K562 (cell line): Measurements from ENCODE around the gene SOST. TPM values are rescaled to one million over a fixed set of nuclear protein-coding genes. Genes with fewer than 3 reads are reported as not detected.
A peak's percentile ranks its signal among the peaks of the same experiment; 100 is the strongest.

Experiments used
- CC2D1A ChIP-seq: fragments of 450-650 bp; IDR thresholded peaks from 2 replicates; pipeline ENCODE4 v1.6.1; 2017; ENCODE audit warnings: mild to moderate bottlenecking
- L3MBTL2 ChIP-seq: fragments of 450-650 bp; IDR thresholded peaks from 2 replicates; pipeline ENCODE4 v1.6.1; 2016; ENCODE audit warnings: mild to moderate bottlenecking, moderate library complexity
- MYBL2 ChIP-seq, 2 experiments: fragments of 450-650 bp in 1 of 2; sonication (generic) in 1 of 2; formaldehyde crosslinking in 1 of 2; IDR thresholded peaks; 2 replicates each; pipeline versions ENCODE4 v1.6.1 to v1.8.1; 2017 to 2022; ENCODE audit warnings: borderline replicate concordance in 1 of 2, inconsistent platforms in 1 of 2, low read depth in 1 of 2, mild to moderate bottlenecking in 1 of 2, missing genetic modification reagents in 1 of 2, moderate library complexity in 1 of 2
- NRF1 ChIP-seq, 2 experiments: fragments of 450-650 bp; IDR thresholded peaks in 1 of 2; conservative IDR thresholded peaks in 1 of 2; 2 replicates each; pipeline ENCODE4 v1.6.1; 2014; ENCODE audit warnings: mild to moderate bottlenecking in 2 of 2
- TOE1 ChIP-seq, 2 experiments: fragments of 450-650 bp in 1 of 2; sonication (generic) in 1 of 2; formaldehyde crosslinking in 1 of 2; IDR thresholded peaks; 2 replicates each; pipeline versions ENCODE4 v1.7.1 to v1.8.0; 2016 to 2022; ENCODE audit warnings: borderline replicate concordance in 2 of 2, mild to moderate bottlenecking in 2 of 2, antibody characterized with exemption in 1 of 2, inconsistent platforms in 1 of 2, low read depth in 1 of 2, missing genetic modification reagents in 1 of 2, moderate library complexity in 1 of 2
- YY1 ChIP-seq, 3 experiments: IDR thresholded peaks; 2 replicates each; pipeline ENCODE4 v1.6.1; 2011; ENCODE audit warnings: low read length in 2 of 3, mild to moderate bottlenecking in 2 of 3, moderate library complexity in 2 of 3, borderline replicate concordance in 1 of 3, control low read depth in 1 of 3, low read depth in 1 of 3; ENCODE audit not compliant: insufficient read depth in 3 of 3, insufficient replicate concordance in 2 of 3, control insufficient read depth in 1 of 3, insufficient read length in 1 of 3; ENCODE audit errors: extremely low read depth in 1 of 3
- ZNF23 ChIP-seq: fragments of 250-450 bp; sonication (Bioruptor Pico); IDR thresholded peaks from 2 replicates; pipeline ENCODE4 v1.4.0; 2020; ENCODE audit warnings: mild to moderate bottlenecking
- ZNF347 ChIP-seq: fragments of 450-650 bp; formaldehyde crosslinking; IDR thresholded peaks from 2 replicates; pipeline ENCODE4 v1.4.0; 2020; ENCODE audit warnings: low read depth, mild to moderate bottlenecking, moderate library complexity
- ZNF717 ChIP-seq: fragments of 250-450 bp; sonication (Bioruptor Pico); IDR thresholded peaks from 2 replicates; pipeline ENCODE4 v1.5.0; 2021
- polyA plus RNA-seq, 8 experiments: library from polyadenylated mRNA; depleted of rRNA in 4 of 8; stranded (reverse) in 5 of 8; unstranded in 3 of 8; fragments of >200 nt; fragmentation: Nextera tagmentation in 2 of 8; fragmentation: Illumina TruSeq in 1 of 8; extraction: Ambion mirVana in 2 of 8; extraction: Trizol in 1 of 8; gene quantifications; 2 replicates each; pipeline versions ENCODE4 v1.2.1 to v1.2.3, GENCODE V29; 2011 to 2014; ENCODE audit warnings: inconsistent platforms in 1 of 8, missing spikeins in 1 of 8
- total RNA-seq, 7 experiments: library from RNA; depleted of rRNA in 6 of 7; stranded (reverse); fragments of >200 nt in 6 of 7; fragmentation: Illumina TruSeq in 2 of 7; extraction: Trizol in 2 of 7; gene quantifications; 2 replicates each; pipeline versions ENCODE4 v1.2.1 to v1.2.3, GENCODE V29; 2011 to 2021; ENCODE audit warnings: low replicate concordance in 1 of 7
- TF ChIP-seq, protein P1 (sequence below), 2 experiments: fragments of 150-350 bp in 1 of 2; IDR thresholded peaks; 2 replicates each; pipeline ENCODE4 v1.6.1; 2012 to 2016; ENCODE audit warnings: low read depth in 2 of 2, low read length in 2 of 2, mild to moderate bottlenecking in 1 of 2, moderate library complexity in 1 of 2
- TF ChIP-seq, protein P2 (sequence below), 2 experiments: fragments of 450-650 bp; formaldehyde crosslinking in 1 of 2; IDR thresholded peaks; 2 replicates each; pipeline versions ENCODE4 v1.4.0 to v1.6.1; 2014 to 2020; ENCODE audit warnings: mild to moderate bottlenecking in 2 of 2, borderline replicate concordance in 1 of 2, low read depth in 1 of 2
- TF ChIP-seq, protein P3 (sequence below): IDR thresholded peaks from 2 replicates; pipeline ENCODE4 v1.6.1; 2012; ENCODE audit warnings: low read depth, low read length, improper control_type of control experiment, borderline replicate concordance

Gene SOST
- total and polyA plus RNA-seq, 9 of the 15 experiments (the other 6 are each of a cell fraction or from before 2014, with no cell fraction given): not detected

DNA sequence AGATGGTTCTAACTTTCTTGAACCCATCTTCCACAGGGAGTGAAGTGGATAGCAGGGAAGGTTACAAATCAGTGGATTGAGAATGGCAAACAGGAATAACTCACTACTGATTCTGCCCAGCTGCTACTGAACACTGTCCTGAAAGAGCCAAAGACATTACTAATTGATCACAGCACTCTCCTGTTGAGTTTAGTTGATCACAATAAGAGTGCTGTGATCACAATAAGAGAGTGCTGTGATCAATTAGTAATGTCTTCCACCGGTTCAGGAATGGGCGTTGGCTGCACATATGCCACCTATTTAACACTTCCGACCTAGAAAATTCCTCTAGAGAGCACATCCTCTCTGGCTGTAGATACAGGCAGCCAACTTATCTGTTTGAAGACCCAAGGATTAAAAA is 33.0 kb upstream of the SOST start (continued):
- TF ChIP-seq ZNF347 (CRISPR knock-in tag) (no peak), CC2D1A (no peak), YY1 (IDR thresholded peaks at IDR 0.05; ENCODE audit: borderline replicate concordance in 1 of 3, control insufficient read depth in 1 of 3, extremely low read depth in 1 of 3, insufficient read depth in 3 of 3, insufficient read length in 1 of 3, insufficient replicate concordance in 2 of 3, low read depth in 1 of 3, low read length in 2 of 3) (no peak), ZNF23 (CRISPR knock-in tag) (no peak), MYBL2 (IDR thresholded peaks at IDR 0.05; ENCODE audit: low read depth) (no peak), MYBL2 (CRISPR knock-in tag; IDR thresholded peaks at IDR 0.05; ENCODE audit: borderline replicate concordance) (no peak), ZNF717 (CRISPR knock-in tag) (no peak), NRF1 (conservative IDR thresholded peaks at IDR 0.05 in 1 of 2, IDR thresholded peaks at IDR 0.05 in 1 of 2) (0 out of 4 replicates have a peak, but pooled peaks have one; percentile 9 to 31), L3MBTL2 (peak; percentile 84), TOE1 (IDR thresholded peaks at IDR 0.05; ENCODE audit: borderline replicate concordance) (peak; percentile 84; the same call in 1 of the 2 replicates), TOE1 (CRISPR knock-in tag; IDR thresholded peaks at IDR 0.05; ENCODE audit: borderline replicate concordance, low read depth) (no peak)
- TF ChIP-seq, protein P1, sequence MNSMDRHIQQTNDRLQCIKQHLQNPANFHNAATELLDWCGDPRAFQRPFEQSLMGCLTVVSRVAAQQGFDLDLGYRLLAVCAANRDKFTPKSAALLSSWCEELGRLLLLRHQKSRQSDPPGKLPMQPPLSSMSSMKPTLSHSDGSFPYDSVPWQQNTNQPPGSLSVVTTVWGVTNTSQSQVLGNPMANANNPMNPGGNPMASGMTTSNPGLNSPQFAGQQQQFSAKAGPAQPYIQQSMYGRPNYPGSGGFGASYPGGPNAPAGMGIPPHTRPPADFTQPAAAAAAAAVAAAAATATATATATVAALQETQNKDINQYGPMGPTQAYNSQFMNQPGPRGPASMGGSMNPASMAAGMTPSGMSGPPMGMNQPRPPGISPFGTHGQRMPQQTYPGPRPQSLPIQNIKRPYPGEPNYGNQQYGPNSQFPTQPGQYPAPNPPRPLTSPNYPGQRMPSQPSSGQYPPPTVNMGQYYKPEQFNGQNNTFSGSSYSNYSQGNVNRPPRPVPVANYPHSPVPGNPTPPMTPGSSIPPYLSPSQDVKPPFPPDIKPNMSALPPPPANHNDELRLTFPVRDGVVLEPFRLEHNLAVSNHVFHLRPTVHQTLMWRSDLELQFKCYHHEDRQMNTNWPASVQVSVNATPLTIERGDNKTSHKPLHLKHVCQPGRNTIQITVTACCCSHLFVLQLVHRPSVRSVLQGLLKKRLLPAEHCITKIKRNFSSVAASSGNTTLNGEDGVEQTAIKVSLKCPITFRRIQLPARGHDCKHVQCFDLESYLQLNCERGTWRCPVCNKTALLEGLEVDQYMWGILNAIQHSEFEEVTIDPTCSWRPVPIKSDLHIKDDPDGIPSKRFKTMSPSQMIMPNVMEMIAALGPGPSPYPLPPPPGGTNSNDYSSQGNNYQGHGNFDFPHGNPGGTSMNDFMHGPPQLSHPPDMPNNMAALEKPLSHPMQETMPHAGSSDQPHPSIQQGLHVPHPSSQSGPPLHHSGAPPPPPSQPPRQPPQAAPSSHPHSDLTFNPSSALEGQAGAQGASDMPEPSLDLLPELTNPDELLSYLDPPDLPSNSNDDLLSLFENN (IDR thresholded peaks at IDR 0.05; ENCODE audit: low read depth in 2 of 2, low read length in 2 of 2): peak in 1 of 2 experiments; percentile 94; a peak in 2 of 4 replicates
- TF ChIP-seq, protein P2, sequence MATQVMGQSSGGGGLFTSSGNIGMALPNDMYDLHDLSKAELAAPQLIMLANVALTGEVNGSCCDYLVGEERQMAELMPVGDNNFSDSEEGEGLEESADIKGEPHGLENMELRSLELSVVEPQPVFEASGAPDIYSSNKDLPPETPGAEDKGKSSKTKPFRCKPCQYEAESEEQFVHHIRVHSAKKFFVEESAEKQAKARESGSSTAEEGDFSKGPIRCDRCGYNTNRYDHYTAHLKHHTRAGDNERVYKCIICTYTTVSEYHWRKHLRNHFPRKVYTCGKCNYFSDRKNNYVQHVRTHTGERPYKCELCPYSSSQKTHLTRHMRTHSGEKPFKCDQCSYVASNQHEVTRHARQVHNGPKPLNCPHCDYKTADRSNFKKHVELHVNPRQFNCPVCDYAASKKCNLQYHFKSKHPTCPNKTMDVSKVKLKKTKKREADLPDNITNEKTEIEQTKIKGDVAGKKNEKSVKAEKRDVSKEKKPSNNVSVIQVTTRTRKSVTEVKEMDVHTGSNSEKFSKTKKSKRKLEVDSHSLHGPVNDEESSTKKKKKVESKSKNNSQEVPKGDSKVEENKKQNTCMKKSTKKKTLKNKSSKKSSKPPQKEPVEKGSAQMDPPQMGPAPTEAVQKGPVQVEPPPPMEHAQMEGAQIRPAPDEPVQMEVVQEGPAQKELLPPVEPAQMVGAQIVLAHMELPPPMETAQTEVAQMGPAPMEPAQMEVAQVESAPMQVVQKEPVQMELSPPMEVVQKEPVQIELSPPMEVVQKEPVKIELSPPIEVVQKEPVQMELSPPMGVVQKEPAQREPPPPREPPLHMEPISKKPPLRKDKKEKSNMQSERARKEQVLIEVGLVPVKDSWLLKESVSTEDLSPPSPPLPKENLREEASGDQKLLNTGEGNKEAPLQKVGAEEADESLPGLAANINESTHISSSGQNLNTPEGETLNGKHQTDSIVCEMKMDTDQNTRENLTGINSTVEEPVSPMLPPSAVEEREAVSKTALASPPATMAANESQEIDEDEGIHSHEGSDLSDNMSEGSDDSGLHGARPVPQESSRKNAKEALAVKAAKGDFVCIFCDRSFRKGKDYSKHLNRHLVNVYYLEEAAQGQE (IDR thresholded peaks at IDR 0.05; ENCODE audit: borderline replicate concordance): peak; percentile 96
- TF ChIP-seq, protein P2 (CRISPR knock-in tag; IDR thresholded peaks at IDR 0.05; ENCODE audit: low read depth): no peak
- TF ChIP-seq, protein P3, sequence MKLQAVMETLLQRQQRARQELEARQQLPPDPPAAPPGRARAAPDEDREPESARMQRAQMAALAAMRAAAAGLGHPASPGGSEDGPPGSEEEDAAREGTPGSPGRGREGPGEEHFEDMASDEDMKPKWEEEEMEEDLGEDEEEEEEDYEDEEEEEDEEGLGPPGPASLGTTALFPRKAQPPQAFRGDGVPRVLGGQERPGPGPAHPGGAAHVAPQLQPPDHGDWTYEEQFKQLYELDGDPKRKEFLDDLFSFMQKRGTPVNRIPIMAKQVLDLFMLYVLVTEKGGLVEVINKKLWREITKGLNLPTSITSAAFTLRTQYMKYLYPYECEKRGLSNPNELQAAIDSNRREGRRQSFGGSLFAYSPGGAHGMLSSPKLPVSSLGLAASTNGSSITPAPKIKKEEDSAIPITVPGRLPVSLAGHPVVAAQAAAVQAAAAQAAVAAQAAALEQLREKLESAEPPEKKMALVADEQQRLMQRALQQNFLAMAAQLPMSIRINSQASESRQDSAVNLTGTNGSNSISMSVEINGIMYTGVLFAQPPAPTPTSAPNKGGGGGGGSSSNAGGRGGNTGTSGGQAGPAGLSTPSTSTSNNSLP: peak; percentile 95
